GM23338 (cell line): ENCODE data around the gene HEXD. TPM values are rescaled to one million over a fixed set of nuclear protein-coding genes. Genes with fewer than 3 reads are reported as not detected.

Source experiments
- ATAC-seq: fragments of 200-7000 bp; cut with Tn5 transposase; 3 replicates; pipeline ENCODE4 v1.9.1; 2020
- DNase-seq: peaks from one replicate; pipeline ENCODE4 v3.0.0-alpha.2; 2015; ENCODE audit warnings: low spot score
- H2AFZ ChIP-seq: fragments of 200-600 bp; sonication (generic); 2 replicates; pipeline ENCODE4 v1.8.0; 2016; ENCODE audit warnings: antibody characterized with exemption, mild to moderate bottlenecking, moderate library complexity
- H3F3A ChIP-seq: fragments of 200-600 bp; sonication (generic); replicated peaks from 2 replicates; pipeline ENCODE4 v1.8.0; 2017; ENCODE audit warnings: antibody characterized with exemption, mixed run types, low read depth
- H3K27ac ChIP-seq: fragments of 200-600 bp; sonication (generic); 2 replicates; pipeline ENCODE4 v1.6.1; 2016; ENCODE audit warnings: low read depth
- H3K27me3 ChIP-seq: fragments of 200-600 bp; sonication (generic); 2 replicates; pipeline ENCODE4 v1.8.0; 2016; ENCODE audit warnings: mild to moderate bottlenecking, mixed run types, moderate library complexity; ENCODE audit not compliant: insufficient read depth
- H3K36me3 ChIP-seq: fragments of 200-600 bp; sonication (generic); 2 replicates; pipeline ENCODE4 v1.8.0; 2016; ENCODE audit warnings: mild to moderate bottlenecking; ENCODE audit not compliant: insufficient read depth
- H3K4me1 ChIP-seq: fragments of 200-600 bp; sonication (generic); 2 replicates; pipeline ENCODE4 v1.8.0; 2016; ENCODE audit warnings: mild to moderate bottlenecking, moderate library complexity; ENCODE audit not compliant: insufficient read depth
- H3K4me2 ChIP-seq: fragments of 200-600 bp; sonication (generic); 2 replicates; pipeline ENCODE4 v1.7.1; 2017; ENCODE audit warnings: mixed run types
- H3K4me3 ChIP-seq: fragments of 200-600 bp; sonication (generic); 2 replicates; pipeline ENCODE4 v1.6.1; 2016; ENCODE audit warnings: mixed run types
- H3K79me2 ChIP-seq: fragments of 200-600 bp; sonication (generic); replicated peaks from 2 replicates; pipeline ENCODE4 v1.8.0; 2017; ENCODE audit warnings: mild to moderate bottlenecking; ENCODE audit not compliant: insufficient read depth
- H3K9me2 ChIP-seq: fragments of 200-600 bp; sonication (generic); 2 replicates; pipeline ENCODE4 v1.8.0; 2017; ENCODE audit not compliant: insufficient read depth
- H4K20me1 ChIP-seq: fragments of 200-600 bp; sonication (generic); replicated peaks from 2 replicates; pipeline ENCODE4 v1.8.0; 2017; ENCODE audit warnings: mild to moderate bottlenecking; ENCODE audit not compliant: insufficient read depth
- H3K27ac Mint-ChIP-seq: 2 replicates; pipeline ENCODE4 v1.8.0; 2020; ENCODE audit warnings: inconsistent platforms, mild to moderate bottlenecking, moderate library complexity, mixed read lengths
- H3K27me3 Mint-ChIP-seq: 3 replicates; pipeline ENCODE4 v1.8.0; 2022; ENCODE audit warnings: low read depth, mild to moderate bottlenecking, moderate library complexity, mixed read lengths, inconsistent platforms; ENCODE audit not compliant: insufficient read depth, poor library complexity
- H3K36me3 Mint-ChIP-seq: 3 replicates; pipeline ENCODE4 v1.8.0; 2021; ENCODE audit warnings: low read depth, mild to moderate bottlenecking, inconsistent platforms, moderate library complexity, mixed read lengths
- H3K4me1 Mint-ChIP-seq: 3 replicates; pipeline ENCODE4 v1.8.0; 2020; ENCODE audit warnings: mild to moderate bottlenecking, inconsistent platforms, mixed read lengths
- H3K4me3 Mint-ChIP-seq: 3 replicates; pipeline ENCODE4 v1.8.0; 2021; ENCODE audit warnings: moderate library complexity, mild to moderate bottlenecking, inconsistent platforms, mixed read lengths
- H3K9me3 Mint-ChIP-seq: 3 replicates; pipeline ENCODE4 v1.8.0; 2020; ENCODE audit warnings: moderate library complexity, mild to moderate bottlenecking, inconsistent platforms, mixed read lengths
- CREB1 ChIP-seq: fragments of 250-450 bp; sonication (Bioruptor Pico); IDR thresholded peaks from 2 replicates; pipeline ENCODE4 v1.5.0; 2020; ENCODE audit warnings: low read depth, mild to moderate bottlenecking, moderate library complexity
- EZH2 ChIP-seq: fragments of 200-600 bp; sonication (generic); IDR thresholded peaks from one replicate; pipeline ENCODE4 v1.8.0; 2017; ENCODE audit warnings: antibody characterized with exemption, mild to moderate bottlenecking, low read depth; ENCODE audit not compliant: unreplicated experiment
- EZH2phosphoT487 ChIP-seq: fragments of 200-600 bp; sonication (generic); IDR thresholded peaks from one replicate; pipeline ENCODE4 v1.8.1; 2018; ENCODE audit warnings: antibody characterized with exemption; ENCODE audit not compliant: unreplicated experiment
- JUNB ChIP-seq: IDR thresholded peaks from one replicate; pipeline ENCODE4 v1.6.1; 2016; ENCODE audit warnings: antibody characterized with exemption; ENCODE audit not compliant: unreplicated experiment
- NANOG ChIP-seq: IDR thresholded peaks from 2 replicates; pipeline ENCODE4 v1.6.1; 2016; ENCODE audit warnings: antibody characterized with exemption, borderline replicate concordance
- POLR2AphosphoS5 ChIP-seq: IDR thresholded peaks from 2 replicates; pipeline ENCODE4 v1.6.1; 2016; ENCODE audit warnings: antibody characterized with exemption, low read depth
- STAT1 ChIP-seq: IDR thresholded peaks from one replicate; pipeline ENCODE4 v1.6.1; 2016; ENCODE audit warnings: antibody characterized with exemption; ENCODE audit not compliant: unreplicated experiment
- ZNF114 ChIP-seq: fragments of 250-450 bp; sonication (Bioruptor Pico); IDR thresholded peaks from 2 replicates; pipeline ENCODE4 v1.5.0; 2020; ENCODE audit warnings: mild to moderate bottlenecking, moderate library complexity
- ZNF331 ChIP-seq: fragments of 250-450 bp; sonication (Bioruptor Pico); IDR thresholded peaks from 2 replicates; pipeline ENCODE4 v1.5.0; 2020; ENCODE audit warnings: low read depth, mild to moderate bottlenecking, moderate library complexity
- polyA plus RNA-seq: library from polyadenylated mRNA; unstranded; fragments of >200 nt; fragmentation: Nextera tagmentation; extraction: Ambion mirVana; gene quantifications from 2 replicates; pipeline ENCODE4 v1.2.1, GENCODE V29; 2016
- total RNA-seq: library from RNA; depleted of rRNA; stranded (reverse); fragments of >200 nt; shearing (Covaris generic); gene quantifications from 2 replicates; pipeline ENCODE4 v1.2.3, GENCODE V29; 2014
- TF ChIP-seq, protein P1 (sequence below): IDR thresholded peaks from one replicate; pipeline ENCODE4 v1.6.1; 2018; ENCODE audit warnings: antibody characterized with exemption; ENCODE audit not compliant: unreplicated experiment
- TF ChIP-seq, protein P2 (sequence below): fragments of 250-450 bp; sonication (Bioruptor Pico); IDR thresholded peaks from 2 replicates; pipeline ENCODE4 v1.5.0; 2020; ENCODE audit warnings: mild to moderate bottlenecking, moderate library complexity
- TF ChIP-seq, protein P3 (sequence below), 2 experiments: fragments of 200-600 bp in 1 of 2; sonication (generic) in 1 of 2; conservative IDR thresholded peaks; 2 replicates each; pipeline versions ENCODE4 v1.5.1 to v1.6.1; 2016 to 2017; ENCODE audit warnings: antibody characterized with exemption in 2 of 2, low read depth in 2 of 2, mild to moderate bottlenecking in 2 of 2, moderate library complexity in 1 of 2
- TF ChIP-seq, protein P4 (sequence below): IDR thresholded peaks from 2 replicates; pipeline ENCODE4 v1.6.1; 2016; ENCODE audit warnings: antibody characterized with exemption

The HEXD gene
- total and polyA plus RNA-seq, 2 experiments from 2014 or later: 11.9 to 31.1 TPM

DNA sequence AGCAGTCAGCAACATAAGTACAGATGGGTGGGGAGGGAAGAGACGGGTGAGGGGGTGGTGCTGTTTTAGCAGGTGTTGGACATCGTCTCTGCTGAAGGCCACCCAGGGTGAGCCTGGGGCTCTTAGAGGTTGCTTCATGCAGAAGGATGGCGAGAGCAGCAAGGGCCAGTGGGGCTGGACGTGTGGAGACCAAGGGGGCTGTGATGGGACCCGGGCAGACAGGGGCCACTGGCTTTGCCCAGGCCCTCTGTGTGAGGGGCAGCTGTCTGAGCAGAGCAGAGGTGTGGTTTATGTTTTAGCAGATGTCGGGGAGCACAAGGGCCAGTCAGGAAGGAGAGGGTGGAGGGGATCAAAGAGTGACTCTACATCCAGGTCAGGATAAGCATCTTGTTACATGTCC, 45.2 kb downstream of the HEXD start:
- H3K27ac Mint-ChIP-seq: no peak overlapping the region

More for the DNA sequence above, 45.2 kb downstream of the HEXD start:
- no peak for TF ChIP-seq EZH2
- TF ChIP-seq STAT1: no peak
- no peak for TF ChIP-seq JUNB
- TF ChIP-seq, protein P1, sequence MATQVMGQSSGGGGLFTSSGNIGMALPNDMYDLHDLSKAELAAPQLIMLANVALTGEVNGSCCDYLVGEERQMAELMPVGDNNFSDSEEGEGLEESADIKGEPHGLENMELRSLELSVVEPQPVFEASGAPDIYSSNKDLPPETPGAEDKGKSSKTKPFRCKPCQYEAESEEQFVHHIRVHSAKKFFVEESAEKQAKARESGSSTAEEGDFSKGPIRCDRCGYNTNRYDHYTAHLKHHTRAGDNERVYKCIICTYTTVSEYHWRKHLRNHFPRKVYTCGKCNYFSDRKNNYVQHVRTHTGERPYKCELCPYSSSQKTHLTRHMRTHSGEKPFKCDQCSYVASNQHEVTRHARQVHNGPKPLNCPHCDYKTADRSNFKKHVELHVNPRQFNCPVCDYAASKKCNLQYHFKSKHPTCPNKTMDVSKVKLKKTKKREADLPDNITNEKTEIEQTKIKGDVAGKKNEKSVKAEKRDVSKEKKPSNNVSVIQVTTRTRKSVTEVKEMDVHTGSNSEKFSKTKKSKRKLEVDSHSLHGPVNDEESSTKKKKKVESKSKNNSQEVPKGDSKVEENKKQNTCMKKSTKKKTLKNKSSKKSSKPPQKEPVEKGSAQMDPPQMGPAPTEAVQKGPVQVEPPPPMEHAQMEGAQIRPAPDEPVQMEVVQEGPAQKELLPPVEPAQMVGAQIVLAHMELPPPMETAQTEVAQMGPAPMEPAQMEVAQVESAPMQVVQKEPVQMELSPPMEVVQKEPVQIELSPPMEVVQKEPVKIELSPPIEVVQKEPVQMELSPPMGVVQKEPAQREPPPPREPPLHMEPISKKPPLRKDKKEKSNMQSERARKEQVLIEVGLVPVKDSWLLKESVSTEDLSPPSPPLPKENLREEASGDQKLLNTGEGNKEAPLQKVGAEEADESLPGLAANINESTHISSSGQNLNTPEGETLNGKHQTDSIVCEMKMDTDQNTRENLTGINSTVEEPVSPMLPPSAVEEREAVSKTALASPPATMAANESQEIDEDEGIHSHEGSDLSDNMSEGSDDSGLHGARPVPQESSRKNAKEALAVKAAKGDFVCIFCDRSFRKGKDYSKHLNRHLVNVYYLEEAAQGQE: no peak
- TF ChIP-seq, protein P2, sequence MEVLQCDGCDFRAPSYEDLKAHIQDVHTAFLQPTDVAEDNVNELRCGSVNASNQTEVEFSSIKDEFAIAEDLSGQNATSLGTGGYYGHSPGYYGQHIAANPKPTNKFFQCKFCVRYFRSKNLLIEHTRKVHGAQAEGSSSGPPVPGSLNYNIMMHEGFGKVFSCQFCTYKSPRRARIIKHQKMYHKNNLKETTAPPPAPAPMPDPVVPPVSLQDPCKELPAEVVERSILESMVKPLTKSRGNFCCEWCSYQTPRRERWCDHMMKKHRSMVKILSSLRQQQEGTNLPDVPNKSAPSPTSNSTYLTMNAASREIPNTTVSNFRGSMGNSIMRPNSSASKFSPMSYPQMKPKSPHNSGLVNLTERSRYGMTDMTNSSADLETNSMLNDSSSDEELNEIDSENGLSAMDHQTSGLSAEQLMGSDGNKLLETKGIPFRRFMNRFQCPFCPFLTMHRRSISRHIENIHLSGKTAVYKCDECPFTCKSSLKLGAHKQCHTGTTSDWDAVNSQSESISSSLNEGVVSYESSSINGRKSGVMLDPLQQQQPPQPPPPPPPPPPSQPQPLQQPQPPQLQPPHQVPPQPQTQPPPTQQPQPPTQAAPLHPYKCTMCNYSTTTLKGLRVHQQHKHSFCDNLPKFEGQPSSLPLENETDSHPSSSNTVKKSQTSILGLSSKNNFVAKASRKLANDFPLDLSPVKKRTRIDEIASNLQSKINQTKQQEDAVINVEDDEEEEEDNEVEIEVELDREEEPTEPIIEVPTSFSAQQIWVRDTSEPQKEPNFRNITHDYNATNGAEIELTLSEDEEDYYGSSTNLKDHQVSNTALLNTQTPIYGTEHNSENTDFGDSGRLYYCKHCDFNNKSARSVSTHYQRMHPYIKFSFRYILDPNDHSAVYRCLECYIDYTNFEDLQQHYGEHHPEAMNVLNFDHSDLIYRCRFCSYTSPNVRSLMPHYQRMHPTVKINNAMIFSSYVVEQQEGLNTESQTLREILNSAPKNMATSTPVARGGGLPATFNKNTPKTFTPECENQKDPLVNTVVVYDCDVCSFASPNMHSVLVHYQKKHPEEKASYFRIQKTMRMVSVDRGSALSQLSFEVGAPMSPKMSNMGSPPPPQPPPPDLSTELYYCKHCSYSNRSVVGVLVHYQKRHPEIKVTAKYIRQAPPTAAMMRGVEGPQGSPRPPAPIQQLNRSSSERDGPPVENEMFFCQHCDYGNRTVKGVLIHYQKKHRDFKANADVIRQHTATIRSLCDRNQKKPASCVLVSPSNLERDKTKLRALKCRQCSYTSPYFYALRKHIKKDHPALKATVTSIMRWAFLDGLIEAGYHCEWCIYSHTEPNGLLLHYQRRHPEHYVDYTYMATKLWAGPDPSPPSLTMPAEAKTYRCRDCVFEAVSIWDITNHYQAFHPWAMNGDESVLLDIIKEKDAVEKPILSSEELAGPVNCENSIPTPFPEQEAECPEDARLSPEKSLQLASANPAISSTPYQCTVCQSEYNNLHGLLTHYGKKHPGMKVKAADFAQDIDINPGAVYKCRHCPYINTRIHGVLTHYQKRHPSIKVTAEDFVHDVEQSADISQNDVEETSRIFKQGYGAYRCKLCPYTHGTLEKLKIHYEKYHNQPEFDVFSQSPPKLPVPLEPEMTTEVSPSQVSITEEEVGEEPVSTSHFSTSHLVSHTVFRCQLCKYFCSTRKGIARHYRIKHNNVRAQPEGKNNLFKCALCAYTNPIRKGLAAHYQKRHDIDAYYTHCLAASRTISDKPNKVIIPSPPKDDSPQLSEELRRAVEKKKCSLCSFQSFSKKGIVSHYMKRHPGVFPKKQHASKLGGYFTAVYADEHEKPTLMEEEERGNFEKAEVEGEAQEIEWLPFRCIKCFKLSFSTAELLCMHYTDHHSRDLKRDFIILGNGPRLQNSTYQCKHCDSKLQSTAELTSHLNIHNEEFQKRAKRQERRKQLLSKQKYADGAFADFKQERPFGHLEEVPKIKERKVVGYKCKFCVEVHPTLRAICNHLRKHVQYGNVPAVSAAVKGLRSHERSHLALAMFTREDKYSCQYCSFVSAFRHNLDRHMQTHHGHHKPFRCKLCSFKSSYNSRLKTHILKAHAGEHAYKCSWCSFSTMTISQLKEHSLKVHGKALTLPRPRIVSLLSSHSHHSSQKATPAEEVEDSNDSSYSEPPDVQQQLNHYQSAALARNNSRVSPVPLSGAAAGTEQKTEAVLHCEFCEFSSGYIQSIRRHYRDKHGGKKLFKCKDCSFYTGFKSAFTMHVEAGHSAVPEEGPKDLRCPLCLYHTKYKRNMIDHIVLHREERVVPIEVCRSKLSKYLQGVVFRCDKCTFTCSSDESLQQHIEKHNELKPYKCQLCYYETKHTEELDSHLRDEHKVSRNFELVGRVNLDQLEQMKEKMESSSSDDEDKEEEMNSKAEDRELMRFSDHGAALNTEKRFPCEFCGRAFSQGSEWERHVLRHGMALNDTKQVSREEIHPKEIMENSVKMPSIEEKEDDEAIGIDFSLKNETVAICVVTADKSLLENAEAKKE (CRISPR knock-in tag): no peak
- TF ChIP-seq, protein P3, sequence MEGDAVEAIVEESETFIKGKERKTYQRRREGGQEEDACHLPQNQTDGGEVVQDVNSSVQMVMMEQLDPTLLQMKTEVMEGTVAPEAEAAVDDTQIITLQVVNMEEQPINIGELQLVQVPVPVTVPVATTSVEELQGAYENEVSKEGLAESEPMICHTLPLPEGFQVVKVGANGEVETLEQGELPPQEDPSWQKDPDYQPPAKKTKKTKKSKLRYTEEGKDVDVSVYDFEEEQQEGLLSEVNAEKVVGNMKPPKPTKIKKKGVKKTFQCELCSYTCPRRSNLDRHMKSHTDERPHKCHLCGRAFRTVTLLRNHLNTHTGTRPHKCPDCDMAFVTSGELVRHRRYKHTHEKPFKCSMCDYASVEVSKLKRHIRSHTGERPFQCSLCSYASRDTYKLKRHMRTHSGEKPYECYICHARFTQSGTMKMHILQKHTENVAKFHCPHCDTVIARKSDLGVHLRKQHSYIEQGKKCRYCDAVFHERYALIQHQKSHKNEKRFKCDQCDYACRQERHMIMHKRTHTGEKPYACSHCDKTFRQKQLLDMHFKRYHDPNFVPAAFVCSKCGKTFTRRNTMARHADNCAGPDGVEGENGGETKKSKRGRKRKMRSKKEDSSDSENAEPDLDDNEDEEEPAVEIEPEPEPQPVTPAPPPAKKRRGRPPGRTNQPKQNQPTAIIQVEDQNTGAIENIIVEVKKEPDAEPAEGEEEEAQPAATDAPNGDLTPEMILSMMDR (conservative IDR thresholded peaks at IDR 0.05; ENCODE audit: low read depth in 2 of 2): no peak
- TF ChIP-seq, protein P4, sequence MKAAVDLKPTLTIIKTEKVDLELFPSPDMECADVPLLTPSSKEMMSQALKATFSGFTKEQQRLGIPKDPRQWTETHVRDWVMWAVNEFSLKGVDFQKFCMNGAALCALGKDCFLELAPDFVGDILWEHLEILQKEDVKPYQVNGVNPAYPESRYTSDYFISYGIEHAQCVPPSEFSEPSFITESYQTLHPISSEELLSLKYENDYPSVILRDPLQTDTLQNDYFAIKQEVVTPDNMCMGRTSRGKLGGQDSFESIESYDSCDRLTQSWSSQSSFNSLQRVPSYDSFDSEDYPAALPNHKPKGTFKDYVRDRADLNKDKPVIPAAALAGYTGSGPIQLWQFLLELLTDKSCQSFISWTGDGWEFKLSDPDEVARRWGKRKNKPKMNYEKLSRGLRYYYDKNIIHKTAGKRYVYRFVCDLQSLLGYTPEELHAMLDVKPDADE: no peak
- TF ChIP-seq ZNF331 (CRISPR knock-in tag): no peak
- TF ChIP-seq EZH2phosphoT487: no peak
- TF ChIP-seq POLR2AphosphoS5: no peak
- no peak for TF ChIP-seq NANOG
- no peak for TF ChIP-seq ZNF114 (CRISPR knock-in tag)
- TF ChIP-seq CREB1: no peak
- Histone ChIP-seq H4K20me1 (peaks cover 6% of the 10 kb centered on the region), H3K27ac (no peak overlapping the region), H3K4me2 (no peak overlapping the region), H3K9me2 (no peaks in the 10 kb centered on the region), H2AFZ (no peak overlapping the region), H3F3A (0 out of 2 replicates have a peak, but pooled peaks cover 6% of the 10 kb centered on the region), H3K79me2 (peaks cover 10% of the 10 kb centered on the region), H3K36me3 (peaks cover 4% of the 10 kb centered on the region; the same call in 1 of the 2 replicates), H3K4me1 (no peaks in the 10 kb centered on the region), H3K27me3 (no peaks in the 10 kb centered on the region), H3K4me3 (no peak overlapping the region)
- DNase-seq (no peak), ATAC-seq (no peak)
- Mint-ChIP-seq H3K4me1 (no peaks in the 10 kb centered on the region), H3K9me3 (no peaks in the 10 kb centered on the region), H3K36me3 (peaks cover 60% of the 10 kb centered on the region), H3K27me3 (peaks cover 10% of the 10 kb centered on the region), H3K4me3 (no peak overlapping the region)
